Lower lobe of right lung (tissue), 2 donors: ENCODE results near the gene BBS7. TPM values are rescaled to one million over a fixed set of nuclear protein-coding genes. Genes with fewer than 3 reads are reported as not detected.

ENCODE experiments used
- ATAC-seq, 2 donors: fragments of 200-7000 bp; cut with Tn5 transposase; one replicate each; pipeline ENCODE4 v1.9.1; 2020 to 2022; ENCODE audit warnings: mild to moderate bottlenecking in 2 of 2, moderate library complexity in 2 of 2
- DNase-seq: peaks from one replicate; pipeline ENCODE4 v3.0.0-alpha.2; 2020
- H3K27ac ChIP-seq: fragments of 200-600 bp; one replicate; pipeline ENCODE4 v1.8.0; 2022
- H3K27me3 ChIP-seq: fragments of 200-600 bp; one replicate; pipeline ENCODE4 v1.8.0; 2022; ENCODE audit warnings: low read depth
- H3K36me3 ChIP-seq: fragments of 200-600 bp; one replicate; pipeline ENCODE4 v1.8.0; 2022; ENCODE audit warnings: mild to moderate bottlenecking
- H3K4me1 ChIP-seq: fragments of 200-600 bp; one replicate; pipeline ENCODE4 v1.8.0; 2022
- H3K4me3 ChIP-seq: fragments of 200-600 bp; one replicate; pipeline ENCODE4 v1.8.0; 2022; ENCODE audit warnings: mild to moderate bottlenecking
- H3K9me3 ChIP-seq: fragments of 200-600 bp; one replicate; pipeline ENCODE4 v1.8.0; 2022
- CTCF ChIP-seq: fragments of 200-600 bp; IDR thresholded peaks from one replicate; pipeline ENCODE4 v1.8.0; 2022; ENCODE audit warnings: antibody characterized with exemption, mild to moderate bottlenecking
- intact Hi-C: fragments of 100-400 bp; cut with DNase I; formaldehyde crosslinking; loops from one replicate; pipeline ENCODE4 v1.11.0; 2022
- total RNA-seq: library from RNA; stranded (reverse); fragmentation: NEBNext Ultra II Directional; extraction: Animal tissue kit (Norgen Biotek cat#: 25700); gene quantifications from one replicate; pipeline ENCODE4 v1.2.1, GENCODE V29; 2021
- donor health status: DM: no; HTN: yes; CAD: no; lungs with severe emphysema.

Gene BBS7
- total RNA-seq, 1 donor from 2014 or later, result 15.1 TPM

- Histone ChIP-seq H3K9me3 (no peaks in the 10 kb centered on the region), H3K36me3 (no peaks in the 10 kb centered on the region), H3K27me3 (no peaks in the 10 kb centered on the region), H3K4me3 (no peak overlapping the region), H3K27ac (no peak overlapping the region), H3K4me1 (no peaks in the 10 kb centered on the region)
- ATAC-seq (no peak), DNase-seq (no peak)
- no peak for TF ChIP-seq CTCF
- intact Hi-C loops, result no loop called here
Measured at GRCh38 chr4:121786221-121786620, 84.1 kb downstream of the BBS7 start.

GRCh38 chr4:121785479-121785878 lies 84.8 kb downstream of the BBS7 start:
- intact Hi-C loops, result no loop called here
- H3K36me3 ChIP-seq, result no peaks in the 10 kb centered on the region
- DNase-seq (no peak), ATAC-seq (no peak)
- H3K27me3 ChIP-seq, result no peaks in the 10 kb centered on the region
- no peak overlapping the region for H3K27ac ChIP-seq
- H3K4me1 ChIP-seq, result no peaks in the 10 kb centered on the region
- no peaks in the 10 kb centered on the region for H3K9me3 ChIP-seq
- no peak overlapping the region for H3K4me3 ChIP-seq
- TF ChIP-seq CTCF, result no peak

GRCh38 chr4:121784975-121785374 lies 85.3 kb downstream of the BBS7 start:
- Histone ChIP-seq H3K4me3 (no peak overlapping the region), H3K4me1 (no peaks in the 10 kb centered on the region), H3K27me3 (no peaks in the 10 kb centered on the region), H3K9me3 (no peaks in the 10 kb centered on the region), H3K36me3 (no peaks in the 10 kb centered on the region), H3K27ac (no peak overlapping the region)
- ATAC-seq, result peak; percentile 29 to 55
- TF ChIP-seq CTCF, result no peak
- intact Hi-C loops, result no loop called here
- no peak for DNase-seq

- no peak for TF ChIP-seq CTCF
- Histone ChIP-seq H3K27me3 (no peaks in the 10 kb centered on the region), H3K27ac (no peak overlapping the region), H3K4me1 (no peaks in the 10 kb centered on the region), H3K4me3 (no peak overlapping the region), H3K36me3 (no peaks in the 10 kb centered on the region), H3K9me3 (no peaks in the 10 kb centered on the region)
- intact Hi-C loops, result no loop called here
- DNase-seq, result no peak
- no peak for ATAC-seq
Measured at GRCh38 chr4:121784401-121784800, 85.9 kb downstream of the BBS7 start.

- Histone ChIP-seq H3K4me1 (no peaks in the 10 kb centered on the region), H3K27ac (no peak overlapping the region), H3K4me3 (no peak overlapping the region), H3K9me3 (no peaks in the 10 kb centered on the region), H3K27me3 (no peaks in the 10 kb centered on the region), H3K36me3 (no peaks in the 10 kb centered on the region)
- ATAC-seq, result no peak
- DNase-seq, result no peak
- TF ChIP-seq CTCF, result no peak
- intact Hi-C loops, result no loop called here
Measured at GRCh38 chr4:121783210-121783609, 87.1 kb downstream of the BBS7 start.

GRCh38 chr4:121778991-121779628 lies 91.2 kb downstream of the BBS7 start:
- H3K9me3 ChIP-seq, result no peaks in the 10 kb centered on the region
- H3K36me3 ChIP-seq, result no peaks in the 10 kb centered on the region
- ATAC-seq (no peak), DNase-seq (no peak)
- intact Hi-C loops, result no loop called here
- H3K27ac ChIP-seq, result no peak overlapping the region
- no peak for TF ChIP-seq CTCF
- no peak overlapping the region for H3K4me3 ChIP-seq
- H3K4me1 ChIP-seq, result no peaks in the 10 kb centered on the region
- no peaks in the 10 kb centered on the region for H3K27me3 ChIP-seq
